HG03378 (cell line): ENCODE data around the gene DPP3.

Source experiments
- ATAC-seq: cut with Tn5 transposase; IDR thresholded peaks from one replicate; pipeline ENCODE4 v1.9.1; 2021; ENCODE audit warnings: mild to moderate bottlenecking, moderate library complexity; ENCODE audit not compliant: unreplicated experiment

The DPP3 gene

GRCh38 chr11:66555416-66555815 is 75.2 kb downstream of the DPP3 start:
- ATAC-seq, result no peak

- no peak for ATAC-seq
Observed at GRCh38 chr11:66556086-66556485, 75.9 kb downstream of the DPP3 start.

GRCh38 chr11:66557733-66558326 is 77.6 kb downstream of the DPP3 start:
- no peak for ATAC-seq
